Skeletal muscle cell (primary cell): ENCODE data around the gene BBS10.
"Not testable (repeated sequence)": the region's sequence is repeated elsewhere in the genome, so short reads cannot be mapped to it uniquely, and the experiment has no call there.

Experiments used
- DNase-seq: peaks from one replicate; pipeline ENCODE4 v3.0.0-alpha.2; 2010; ENCODE audit warnings: low read depth
- H3K4me3 ChIP-seq: 2 replicates; pipeline ENCODE4 v1.5.1; 2011; ENCODE audit warnings: low read depth, mild to moderate bottlenecking, control low read depth, low read length, moderate library complexity

BBS10 gene

DNA sequence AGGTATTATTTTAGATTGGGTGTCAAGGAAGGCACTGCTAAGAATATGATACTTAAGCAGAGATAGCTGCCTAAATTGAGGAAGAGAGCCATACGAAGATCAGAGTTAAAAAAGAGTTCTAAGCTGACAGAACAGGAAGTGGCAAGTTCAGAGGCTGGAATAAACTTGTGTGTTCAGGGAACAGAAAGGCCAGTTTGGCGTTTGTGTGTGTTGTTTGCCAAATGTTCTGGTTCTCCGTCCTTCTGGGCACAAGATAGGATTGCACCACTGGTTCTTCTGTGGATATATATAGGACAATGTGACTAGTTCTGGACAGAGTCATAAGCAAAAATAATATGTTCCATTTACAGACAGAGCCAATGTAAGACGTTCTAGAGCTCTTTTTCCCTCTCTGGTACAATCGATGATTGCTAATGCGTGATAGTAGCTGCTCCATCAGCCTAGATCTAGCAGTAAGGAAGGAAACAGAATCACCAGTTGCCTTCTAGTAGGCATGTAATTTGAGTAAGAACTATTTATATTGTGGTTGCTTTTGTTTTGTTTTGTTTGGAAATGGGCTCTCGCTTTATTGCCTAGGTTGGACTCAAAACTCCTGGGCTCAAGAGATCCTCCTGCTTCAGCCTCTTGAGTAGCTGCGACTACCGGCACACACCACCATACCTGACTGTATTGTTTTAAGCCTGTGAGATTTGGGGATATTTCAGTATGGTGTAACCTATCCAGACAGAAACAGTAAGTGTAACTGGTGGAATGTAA is 7.4 kb downstream of the BBS10 start:
- no peak overlapping the region for H3K4me3 ChIP-seq
- DNase-seq: no peak

DNA sequence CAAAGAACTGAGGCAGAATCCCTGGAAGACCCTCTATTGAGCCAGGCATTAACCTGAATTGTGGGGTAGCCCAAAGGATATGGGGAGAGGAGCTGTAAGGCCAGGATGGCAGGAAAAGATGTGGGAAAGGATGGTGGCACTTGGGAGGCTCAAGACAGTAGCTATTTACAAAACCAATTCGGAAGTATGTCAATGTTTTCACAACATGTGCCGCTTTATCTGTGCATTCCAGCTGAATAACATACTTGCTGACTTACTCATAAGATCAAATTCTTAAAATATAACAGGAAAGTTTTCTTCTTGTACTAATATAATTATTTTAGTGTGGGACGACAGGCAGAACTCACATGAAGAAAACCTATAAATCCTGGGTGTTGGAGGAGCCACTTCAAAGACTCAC is 10.6 kb downstream of the BBS10 start:
- H3K4me3 ChIP-seq: no peak overlapping the region
- peak; percentile 18 for DNase-seq

DNA sequence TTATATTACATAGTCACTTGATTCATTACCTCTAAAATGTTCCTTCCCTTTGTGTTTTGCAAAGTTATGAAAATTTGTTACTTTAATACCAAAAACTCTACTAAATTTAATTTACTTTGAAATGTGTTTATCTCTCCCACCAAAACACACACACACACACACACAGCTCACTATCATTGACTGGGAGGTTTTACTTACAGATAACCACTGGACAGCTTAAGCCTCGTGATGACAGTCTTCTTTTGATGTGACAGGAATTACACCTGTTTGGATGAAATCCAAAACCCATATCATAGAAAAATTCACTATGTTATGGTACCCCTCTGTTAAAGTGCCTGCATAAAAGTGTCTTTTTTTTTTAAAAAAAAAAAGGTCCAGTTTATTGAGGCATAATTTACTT is 15.6 kb downstream of the BBS10 start:
- no peak for DNase-seq
- no peak overlapping the region for H3K4me3 ChIP-seq

DNA sequence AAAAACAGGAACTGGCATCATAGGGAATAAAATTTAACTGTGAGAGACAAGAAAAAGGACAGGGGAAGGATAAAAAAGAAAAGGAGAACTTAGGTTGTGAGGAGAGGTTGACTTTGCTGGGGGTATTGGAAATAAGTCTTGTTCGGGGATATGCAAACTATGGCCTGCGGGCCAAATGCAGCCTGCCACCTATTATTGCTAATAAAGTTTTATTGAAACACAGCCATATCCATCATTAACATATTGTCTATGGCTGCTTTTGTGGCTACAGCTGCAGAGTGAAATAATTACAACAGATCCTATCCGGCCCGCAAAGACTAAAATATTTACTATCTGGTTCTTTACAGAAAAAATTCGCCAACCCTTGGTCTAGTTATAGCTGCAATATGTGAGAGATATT is 18.6 kb downstream of the BBS10 start:
- no peak for DNase-seq

DNA sequence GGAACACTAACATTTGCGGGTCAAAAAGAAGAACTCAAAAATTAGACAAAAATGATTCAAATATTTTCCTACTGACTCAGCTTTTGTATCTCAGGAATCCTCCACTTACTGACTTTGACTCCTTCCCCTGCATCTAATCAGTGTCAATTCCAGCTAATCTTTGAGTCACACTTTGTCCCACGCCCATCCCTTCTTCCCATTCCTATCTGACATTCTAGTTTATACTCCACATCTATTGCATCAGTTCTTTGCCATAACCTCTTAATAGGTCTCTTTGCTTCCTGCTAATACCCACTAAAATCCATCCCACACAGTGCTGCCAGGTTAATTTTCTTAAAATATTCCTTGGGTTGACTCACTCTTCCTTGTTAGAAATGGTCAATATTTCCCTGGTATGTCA is 19.1 kb downstream of the BBS10 start:
- DNase-seq: peak; percentile 66

More for the DNA sequence above, 18.6 kb downstream of the BBS10 start:
- no peak overlapping the region for H3K4me3 ChIP-seq

DNA sequence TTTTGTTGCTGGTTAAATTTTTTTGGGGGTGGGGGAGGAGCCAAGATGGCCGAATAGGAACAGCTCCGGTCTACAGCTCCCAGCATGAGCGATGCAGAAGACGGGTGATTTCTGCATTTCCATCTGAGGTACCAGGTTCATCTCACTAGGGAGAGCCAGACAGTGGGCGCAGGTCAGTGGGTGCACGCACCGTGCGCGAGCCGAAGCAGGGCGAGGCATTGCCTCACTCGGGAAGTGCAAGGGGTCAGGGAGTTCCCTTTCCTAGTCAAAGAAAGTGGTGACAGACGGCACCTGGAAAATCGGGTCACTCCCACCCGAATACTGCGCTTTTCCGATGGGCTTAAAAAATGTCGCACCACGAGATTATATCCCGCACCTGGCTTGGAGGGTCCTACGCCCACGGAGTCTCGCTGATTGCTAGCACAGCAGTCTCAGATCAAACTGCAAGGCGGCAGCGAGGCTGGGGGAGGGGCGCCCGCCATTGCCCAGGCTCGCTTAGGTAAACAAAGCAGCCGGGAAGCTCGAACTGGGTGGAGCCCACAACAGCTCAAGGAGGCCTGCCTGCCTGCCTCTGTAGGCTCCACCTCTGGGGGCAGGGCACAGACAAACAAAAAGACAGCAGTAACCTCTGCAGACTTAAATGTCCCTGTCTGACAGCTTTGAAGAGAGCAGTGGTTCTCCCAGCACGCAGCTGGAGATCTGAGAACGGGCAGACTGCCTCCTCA is 28.5 kb downstream of the BBS10 start:
- H3K4me3 ChIP-seq, DNase-seq: not testable (repeated sequence)

More for the DNA sequence above, 19.1 kb downstream of the BBS10 start:
- H3K4me3 ChIP-seq: no peak overlapping the region

DNA sequence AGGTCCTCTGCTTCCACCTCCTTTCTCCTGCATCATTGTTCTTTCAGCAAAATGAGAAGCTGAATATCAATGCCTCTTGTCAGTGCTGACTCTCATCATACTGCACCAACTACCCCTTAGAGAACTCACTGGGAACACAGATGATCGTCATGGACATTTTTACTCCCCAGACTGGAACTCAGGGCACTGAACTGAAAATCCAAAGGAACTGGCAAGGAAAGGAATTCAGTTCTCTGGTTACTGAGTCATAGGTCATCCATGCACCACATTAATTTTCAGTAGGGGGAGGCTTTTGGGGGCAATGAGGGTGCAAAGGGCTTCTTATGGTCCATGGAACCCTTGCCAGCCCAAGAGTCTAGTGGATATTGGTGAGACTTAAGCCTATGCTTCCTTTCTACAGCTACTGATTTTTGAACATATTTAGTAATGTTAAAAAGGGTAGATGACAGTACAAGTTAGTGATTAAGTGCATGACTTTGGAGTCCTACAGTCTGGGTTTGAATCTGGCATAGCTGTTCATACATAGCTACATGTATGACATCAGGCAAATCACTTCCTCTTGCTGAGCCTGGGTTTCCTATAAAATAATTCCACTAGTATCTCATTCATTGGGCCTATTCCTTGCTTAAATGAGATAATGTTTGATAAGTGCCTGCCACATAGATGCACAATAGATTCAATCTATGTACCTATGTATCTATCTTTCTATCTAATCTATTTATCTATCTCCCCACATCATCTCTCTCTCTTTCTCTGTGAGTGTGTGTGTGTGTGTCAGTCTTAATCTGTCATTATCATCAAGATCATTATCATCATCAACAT is 29.2 kb downstream of the BBS10 start:
- H3K4me3 ChIP-seq: no peak overlapping the region
- no peak for DNase-seq

DNA sequence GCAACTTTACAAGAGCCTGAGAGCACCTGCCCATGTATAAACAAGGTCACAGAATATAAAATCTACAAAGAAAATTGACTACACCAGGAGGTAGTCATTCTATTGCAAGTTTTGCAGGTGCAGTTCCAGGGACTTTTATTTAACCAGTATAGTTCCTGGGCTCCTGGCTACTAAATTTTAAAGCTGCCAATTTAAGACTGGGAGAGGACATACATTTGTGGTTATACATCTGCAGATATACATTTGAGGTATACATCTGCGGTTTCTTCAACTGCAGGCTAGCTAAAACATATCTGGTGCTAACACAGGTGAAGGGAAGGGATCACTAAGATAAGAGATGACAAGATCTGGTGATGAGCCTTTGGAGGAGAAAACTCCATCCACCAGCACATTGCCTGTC is 30.2 kb downstream of the BBS10 start:
- no peak overlapping the region for H3K4me3 ChIP-seq
- DNase-seq: no peak

DNA sequence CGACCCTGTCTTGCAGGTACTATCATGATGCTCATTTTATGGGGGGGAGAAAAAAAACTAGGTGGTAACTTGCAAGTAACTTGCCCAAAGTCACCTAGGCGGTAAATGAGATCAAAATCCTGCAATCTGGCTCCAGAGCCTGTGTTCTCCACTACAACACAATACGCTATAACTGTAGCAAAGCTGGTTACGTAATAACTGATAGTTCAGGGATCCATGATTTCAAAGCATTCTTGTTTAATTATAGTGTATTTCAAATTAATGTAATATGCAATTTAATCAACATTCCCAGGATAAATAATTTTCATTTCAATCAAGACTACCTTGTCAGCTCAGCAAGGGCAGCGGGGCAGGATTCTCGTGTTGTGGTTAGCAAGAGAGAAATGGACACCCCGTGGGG is 31.7 kb downstream of the BBS10 start:
- no peak overlapping the region for H3K4me3 ChIP-seq
- DNase-seq: no peak

DNA sequence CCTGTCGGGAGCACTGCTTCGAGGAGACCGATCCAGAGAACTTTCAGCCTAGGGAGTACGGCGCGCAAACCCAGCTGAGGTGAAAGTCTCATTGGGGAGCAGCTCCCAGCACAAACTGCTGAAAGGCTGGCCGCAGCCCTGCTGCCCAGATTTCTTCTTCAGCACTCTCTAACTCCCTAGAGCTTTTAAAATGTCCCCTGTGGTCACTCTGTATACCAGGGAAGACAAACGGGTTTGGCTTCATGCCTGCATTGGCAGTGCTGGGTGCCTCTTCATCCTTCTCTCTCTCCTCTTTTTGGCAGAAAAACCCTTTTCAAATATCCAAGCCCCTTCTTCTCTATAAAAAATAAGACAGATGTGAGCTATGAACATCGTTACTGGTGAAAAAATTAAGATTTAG is 34.9 kb downstream of the BBS10 start:
- no peak for DNase-seq
- no peak overlapping the region for H3K4me3 ChIP-seq

DNA sequence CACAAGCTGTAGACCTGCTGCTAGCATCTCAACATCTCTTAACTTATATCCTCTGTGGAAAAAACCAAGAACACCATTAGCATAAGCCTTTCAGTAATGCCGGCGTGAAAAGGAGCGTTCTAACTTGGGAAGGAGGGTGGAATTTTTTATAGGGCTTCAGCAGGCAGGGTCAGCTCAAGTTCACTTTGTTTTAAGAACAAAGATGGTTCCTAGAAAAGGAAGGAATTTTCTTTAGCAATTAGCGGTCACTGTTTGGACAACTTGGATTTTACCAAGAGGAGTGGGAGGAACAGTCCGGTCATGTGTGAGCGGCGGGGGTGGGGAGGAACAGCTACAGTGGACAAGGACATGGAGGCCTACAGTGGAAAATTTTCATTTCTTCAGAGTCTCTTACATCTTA is 35.9 kb downstream of the BBS10 start:
- no peak for DNase-seq

DNA sequence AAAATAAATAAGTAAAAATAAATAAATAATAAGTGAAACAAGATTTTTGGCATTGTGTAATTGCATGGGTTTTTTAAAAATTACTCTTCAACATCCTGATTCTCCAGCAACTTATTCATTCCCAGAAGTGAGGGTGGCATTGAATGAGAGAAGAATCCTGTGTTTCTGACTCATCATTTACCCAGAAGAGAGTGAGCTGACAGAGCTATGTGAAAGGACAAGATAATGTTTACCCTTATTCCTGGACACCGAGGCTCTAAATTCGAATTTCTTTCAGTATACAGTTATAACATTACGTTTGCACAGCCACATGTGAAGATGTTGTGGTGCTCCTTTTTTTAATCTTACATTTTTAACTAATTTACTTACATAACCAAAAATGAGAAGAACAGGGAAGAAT is 36.4 kb downstream of the BBS10 start:
- DNase-seq: no peak
- no peak overlapping the region for H3K4me3 ChIP-seq

More for the DNA sequence above, 35.9 kb downstream of the BBS10 start:
- no peak overlapping the region for H3K4me3 ChIP-seq

DNA sequence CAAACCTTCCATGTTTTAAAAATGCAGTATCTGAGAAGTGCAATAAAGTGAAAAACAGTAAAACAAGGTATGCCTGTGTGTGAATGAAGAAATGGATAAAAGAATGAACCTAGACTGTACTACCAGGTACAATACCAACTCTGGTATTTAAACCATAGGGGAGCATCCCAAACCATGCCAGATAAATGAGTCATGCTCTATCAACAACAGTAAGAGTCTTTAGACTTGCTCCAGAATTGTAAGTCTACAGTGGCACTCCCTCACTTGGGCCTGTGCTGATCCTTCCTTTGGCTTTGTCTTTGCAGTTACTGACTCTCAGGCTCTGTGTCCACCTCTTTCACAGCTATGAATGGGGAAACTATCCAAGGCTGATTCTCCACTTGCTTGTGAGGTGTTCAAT is 38.1 kb downstream of the BBS10 start:
- no peak for DNase-seq
- no peak overlapping the region for H3K4me3 ChIP-seq

DNA sequence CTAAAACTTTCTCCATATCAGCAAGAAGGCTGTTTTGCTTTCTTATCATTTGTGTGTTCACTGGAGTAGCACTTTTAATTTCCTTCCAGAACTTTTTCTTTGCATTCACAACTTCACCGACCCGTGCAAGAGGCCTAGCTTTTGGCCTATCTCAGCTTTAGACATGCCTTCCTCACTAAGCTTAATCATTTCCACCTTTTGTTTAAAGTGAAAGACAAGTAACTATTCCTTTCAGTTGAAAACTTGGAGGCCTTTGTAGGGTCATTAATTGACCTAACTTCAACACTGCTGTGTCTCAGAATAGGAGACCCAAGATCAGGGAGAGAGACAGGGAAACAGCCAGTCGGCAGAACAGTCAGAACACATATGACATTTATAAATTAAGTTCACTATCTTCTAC is 39.3 kb downstream of the BBS10 start:
- no peak for DNase-seq
- no peak overlapping the region for H3K4me3 ChIP-seq

DNA sequence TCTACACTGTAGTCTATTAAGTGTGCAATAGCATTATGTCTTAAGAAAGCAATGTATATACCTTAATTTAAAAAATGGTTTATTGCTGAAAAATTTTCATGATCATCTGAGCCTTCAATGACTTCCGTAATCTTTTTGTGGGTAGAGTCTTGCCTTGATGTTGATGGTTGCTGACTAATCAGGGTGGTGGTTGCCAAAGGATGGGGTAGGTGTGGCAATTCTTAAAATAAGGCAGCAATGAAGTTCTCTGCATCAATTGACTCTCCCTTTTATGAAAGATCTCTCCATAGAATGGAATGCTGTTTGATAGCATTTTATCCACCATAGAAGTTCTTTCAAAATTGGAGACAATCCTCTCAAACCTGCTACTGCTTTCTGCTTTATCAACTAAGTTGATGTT is 41.1 kb downstream of the BBS10 start:
- no peak for DNase-seq
- no peak overlapping the region for H3K4me3 ChIP-seq

DNA sequence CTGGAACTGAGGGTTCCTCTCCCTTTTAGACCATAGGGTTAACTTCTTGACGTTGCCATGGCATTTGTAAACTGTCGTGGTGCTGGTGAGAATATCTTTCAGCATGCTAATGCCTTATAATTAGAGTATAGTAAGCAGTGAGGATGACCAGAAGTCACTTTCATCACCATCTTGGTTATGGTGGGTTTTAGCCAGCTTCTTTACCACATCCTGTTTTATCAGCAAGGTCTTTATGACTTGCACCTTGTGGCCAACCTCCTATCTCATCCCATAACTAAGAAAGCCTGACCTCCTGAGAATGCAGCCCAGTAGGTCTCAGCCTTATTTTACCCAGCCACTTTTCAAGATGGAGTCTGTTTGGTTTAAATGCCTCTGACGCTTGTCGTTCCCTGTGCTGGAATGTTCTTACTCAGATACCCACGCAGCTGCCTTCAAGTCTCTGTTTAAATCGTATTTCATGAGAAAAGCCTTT is 44.2 kb downstream of the BBS10 start:
- no peak for DNase-seq
- H3K4me3 ChIP-seq: no peak overlapping the region

DNA sequence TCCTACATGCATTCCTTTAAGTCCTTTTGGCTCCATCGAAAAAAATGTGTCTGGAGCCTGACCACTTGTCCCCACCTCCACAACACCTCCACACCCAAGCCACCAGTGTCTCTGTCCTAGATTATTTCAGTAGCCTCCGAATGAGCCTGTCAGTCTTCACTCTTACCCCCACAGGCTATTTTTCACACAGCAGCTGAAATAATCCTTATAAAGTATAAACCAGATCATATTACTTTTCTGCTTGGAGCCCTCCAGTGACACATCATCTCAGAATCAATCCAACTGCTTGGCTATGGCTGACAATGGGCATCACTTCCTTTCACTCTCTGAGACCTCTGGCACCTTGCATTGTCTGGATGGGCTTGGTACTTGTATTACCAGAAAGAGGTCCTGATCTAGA is 44.9 kb downstream of the BBS10 start:
- no peak overlapping the region for H3K4me3 ChIP-seq
- DNase-seq: no peak

DNA sequence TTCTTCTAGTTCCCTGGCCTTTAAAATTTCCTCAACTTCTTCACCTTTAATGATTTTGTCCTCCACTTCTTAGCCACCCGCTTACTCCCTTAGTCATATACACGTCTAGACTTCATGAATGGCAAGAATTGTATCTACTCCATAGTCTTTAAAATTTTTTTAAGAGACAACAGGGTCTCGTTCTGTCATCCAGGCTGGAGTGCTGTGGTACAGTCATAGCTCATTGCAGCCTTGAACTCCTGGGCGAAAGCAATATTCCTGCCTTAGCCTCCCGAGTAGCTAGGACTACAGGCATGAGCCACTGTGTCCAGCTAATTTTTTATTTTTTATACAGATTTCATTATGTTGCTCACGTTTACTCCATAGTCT is 47.9 kb downstream of the BBS10 start:
- no peak for DNase-seq
- no peak overlapping the region for H3K4me3 ChIP-seq

DNA sequence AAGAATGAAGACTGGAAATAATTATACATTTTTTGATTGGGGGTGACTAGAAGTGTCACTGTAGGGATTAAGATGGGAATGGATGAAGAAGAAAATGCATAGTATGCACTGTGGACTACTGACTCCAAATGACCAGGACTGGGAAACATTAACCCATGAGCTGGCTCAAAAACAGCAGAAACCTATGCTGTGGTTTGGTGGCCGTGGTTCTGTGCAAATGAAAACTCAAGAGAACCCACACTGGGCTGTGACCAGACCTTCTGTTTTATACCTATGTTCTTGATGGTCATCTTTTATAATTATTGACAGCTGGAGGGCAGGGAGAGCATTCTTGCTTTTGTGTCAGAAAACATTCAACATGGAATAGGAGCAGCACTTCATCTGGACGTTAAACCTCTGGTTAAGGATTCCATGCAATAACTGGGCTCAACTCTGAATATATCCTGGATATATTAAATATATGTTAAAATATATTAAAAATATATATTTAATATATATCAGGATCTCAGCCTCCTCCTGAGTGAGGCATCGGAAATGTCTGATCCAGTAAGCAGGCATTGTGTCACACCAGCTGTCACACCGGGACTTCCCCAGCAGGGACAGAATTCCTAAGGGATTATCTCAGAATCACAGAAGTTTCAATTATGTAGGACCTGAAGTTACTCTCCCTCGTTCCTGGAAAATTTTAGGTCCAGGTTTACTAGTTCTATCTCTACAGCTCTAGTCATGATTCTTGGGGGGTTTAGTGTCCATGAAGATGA is 48.5 kb downstream of the BBS10 start:
- H3K4me3 ChIP-seq: no peak overlapping the region
- DNase-seq: no peak
